Embryonic facial prominence (tissue), 1 donor: ENCODE measurements around the gene OSCAR.

ENCODE experiments used
- DNase-seq: peaks from one replicate; pipeline ENCODE4 v3.0.0-alpha.2; 2016; ENCODE audit errors: extremely low spot score

OSCAR gene

GRCh38 chr19:54094426-54095000 is 6.1 kb downstream of the OSCAR start:
- DNase-seq, result no peak

GRCh38 chr19:54084410-54084809 is 16.2 kb downstream of the OSCAR start:
- no peak for DNase-seq

GRCh38 chr19:54081032-54081431 is 19.6 kb downstream of the OSCAR start, which contains the start of gene TARM1:
Gene TARM1, minus strand, starts transcription at chr19:54081365. Its CDS starts 25 bp downstream, at chr19:54081340.
- no peak for DNase-seq

GRCh38 chr19:54077334-54077733 is 23.3 kb downstream of the OSCAR start:
- DNase-seq, result no peak

- DNase-seq, result no peak
Measured at GRCh38 chr19:54074851-54075250, 25.8 kb downstream of the OSCAR start.

- no peak for DNase-seq
Measured at GRCh38 chr19:54073829-54074228, 26.8 kb downstream of the OSCAR start.

GRCh38 chr19:54069470-54069869 is 31.1 kb downstream of the OSCAR start:
- DNase-seq, result no peak

GRCh38 chr19:54063350-54064116 is 37.1 kb downstream of the OSCAR start, which contains the start of gene VSTM1:
Gene VSTM1, minus strand, starts transcription at chr19:54063897. Its CDS starts 120 bp downstream, at chr19:54063777.
- DNase-seq, result no peak

GRCh38 chr19:54062643-54063042 is 38.0 kb downstream of the OSCAR start:
- DNase-seq, result no peak

GRCh38 chr19:54047616-54048015 is 53.0 kb downstream of the OSCAR start:
- DNase-seq, result no peak

GRCh38 chr19:54045771-54046170 is 54.8 kb downstream of the OSCAR start:
- DNase-seq, result no peak
